Measurements from ENCODE around the gene GABRD.

The GABRD gene

GRCh38 chr1:2079396-2080085 lies 60.4 kb downstream of the GABRD start:
- no peak overlapping the region for H3K9ac ChIP-seq (ENCODE audit: low read length)
- H3K4me3 ChIP-seq (ENCODE audit: low read length) = no peak overlapping the region
- no peaks in the 10 kb centered on the region for H3K36me3 ChIP-seq (ENCODE audit: control insufficient read depth, low read depth, low read length)
- H3K27ac ChIP-seq (ENCODE audit: low read length) = no peak overlapping the region
- no peaks in the 10 kb centered on the region for H3K27me3 ChIP-seq (ENCODE audit: control insufficient read depth, insufficient read depth, low read length)
- no peaks in the 10 kb centered on the region for H3K9me3 ChIP-seq (ENCODE audit: control insufficient read depth, low read depth, low read length)
- H3K4me1 ChIP-seq (ENCODE audit: control insufficient read depth, low read depth, low read length) = no peaks in the 10 kb centered on the region

GRCh38 chr1:2080140-2080539 lies 61.0 kb downstream of the GABRD start:
- H3K27me3 ChIP-seq (ENCODE audit: control insufficient read depth, insufficient read depth, low read length) = no peaks in the 10 kb centered on the region
- H3K4me3 ChIP-seq (ENCODE audit: low read length) = no peak overlapping the region
- no peaks in the 10 kb centered on the region for H3K4me1 ChIP-seq (ENCODE audit: control insufficient read depth, low read depth, low read length)
- no peaks in the 10 kb centered on the region for H3K9me3 ChIP-seq (ENCODE audit: control insufficient read depth, low read depth, low read length)
- no peak overlapping the region for H3K27ac ChIP-seq (ENCODE audit: low read length)
- no peaks in the 10 kb centered on the region for H3K36me3 ChIP-seq (ENCODE audit: control insufficient read depth, low read depth, low read length)
- no peak overlapping the region for H3K9ac ChIP-seq (ENCODE audit: low read length)

All from iPS-18a (cell line).